HepG2 (cell line): ENCODE data around the gene HOXD1. TPM values are rescaled to one million over a fixed set of nuclear protein-coding genes. Genes with fewer than 3 reads are reported as not detected.

Experiments used
- CAMTA2 ChIP-seq: sonication (generic); formaldehyde crosslinking; IDR thresholded peaks from 2 replicates; pipeline ENCODE4 v1.4.0; 2020; ENCODE audit warnings: mild to moderate bottlenecking, missing genetic modification reagents, borderline replicate concordance
- MED8 ChIP-seq: sonication (generic); formaldehyde crosslinking; IDR thresholded peaks from 2 replicates; pipeline ENCODE4 v1.8.1; 2023; ENCODE audit warnings: mild to moderate bottlenecking, missing genetic modification reagents; ENCODE audit not compliant: insufficient replicate concordance
- NFIC ChIP-seq: IDR thresholded peaks from 2 replicates; pipeline ENCODE4 v1.6.1; 2012; ENCODE audit warnings: mild to moderate bottlenecking, low read length, inconsistent platforms
- PCBP2 ChIP-seq: fragments of 200-400 bp; formaldehyde crosslinking; optimal IDR thresholded peaks from 2 replicates; pipeline ENCODE3; 2018; ENCODE audit warnings: low read length, low read depth; ENCODE audit not compliant: poor library complexity, severe bottlenecking
- PHF5A ChIP-seq: IDR thresholded peaks from one replicate; pipeline ENCODE4 v1.6.1; 2018; ENCODE audit warnings: low read depth, missing genetic modification reagents; ENCODE audit not compliant: unreplicated experiment
- POLR2A ChIP-seq, 2 experiments: IDR thresholded peaks; 2 replicates each; pipeline ENCODE4 v1.6.1; 2011; ENCODE audit warnings: low read depth in 2 of 2, low read length in 2 of 2, mild to moderate bottlenecking in 1 of 2, moderate library complexity in 1 of 2; ENCODE audit not compliant: insufficient read depth in 1 of 2
- POLR2AphosphoS5 ChIP-seq: IDR thresholded peaks from 2 replicates; pipeline ENCODE4 v1.6.1; 2012; ENCODE audit warnings: low read depth, low read length
- RBM22 ChIP-seq: fragments of 200-400 bp; formaldehyde crosslinking; optimal IDR thresholded peaks from 2 replicates; pipeline ENCODE3; 2017; ENCODE audit warnings: mild to moderate bottlenecking, low read length, moderate library complexity
- RFX5 ChIP-seq: IDR thresholded peaks from 2 replicates; pipeline ENCODE4 v1.6.1; 2011; ENCODE audit warnings: low read depth, low read length, improper control_type of control experiment
- SIN3A ChIP-seq: IDR thresholded peaks from 2 replicates; pipeline ENCODE4 v1.6.1; 2011; ENCODE audit warnings: low read depth, mild to moderate bottlenecking, control low read depth, low read length, borderline replicate concordance
- SPEN ChIP-seq: sonication (generic); formaldehyde crosslinking; IDR thresholded peaks from 2 replicates; pipeline ENCODE4 v1.5.1; 2020; ENCODE audit warnings: low read depth, mild to moderate bottlenecking, missing genetic modification reagents
- SRSF1 ChIP-seq: fragments of 200-400 bp; formaldehyde crosslinking; optimal IDR thresholded peaks from 2 replicates; pipeline ENCODE3; 2017; ENCODE audit warnings: mild to moderate bottlenecking, low read depth, low read length, moderate library complexity
- ZBTB7B ChIP-seq: sonication (generic); formaldehyde crosslinking; IDR thresholded peaks from 2 replicates; pipeline ENCODE4 v1.4.0; 2020; ENCODE audit warnings: missing genetic modification reagents
- ZNF253 ChIP-seq: sonication (generic); formaldehyde crosslinking; IDR thresholded peaks from 2 replicates; pipeline ENCODE4 v1.8.0; 2022; ENCODE audit warnings: mild to moderate bottlenecking, missing genetic modification reagents, borderline replicate concordance
- ZNF432 ChIP-seq: sonication (generic); formaldehyde crosslinking; IDR thresholded peaks from 2 replicates; pipeline ENCODE4 v1.5.0; 2020; ENCODE audit warnings: missing genetic modification reagents, mild to moderate bottlenecking, borderline replicate concordance
- ZNF570 ChIP-seq: sonication (generic); formaldehyde crosslinking; IDR thresholded peaks from 2 replicates; pipeline ENCODE4 v1.4.0; 2020; ENCODE audit warnings: mild to moderate bottlenecking, missing genetic modification reagents, borderline replicate concordance
- ZNF577 ChIP-seq: sonication (generic); formaldehyde crosslinking; IDR thresholded peaks from 2 replicates; pipeline ENCODE4 v1.4.0; 2020; ENCODE audit warnings: mild to moderate bottlenecking, low read depth, missing genetic modification reagents, borderline replicate concordance
- polyA plus RNA-seq, 8 experiments: library from polyadenylated mRNA; depleted of rRNA in 3 of 8; stranded (reverse) in 7 of 8; unstranded in 1 of 8; fragments of >200 nt; fragmentation: Illumina TruSeq in 4 of 8; extraction: Trizol in 4 of 8; gene quantifications; 2 replicates each; pipeline versions ENCODE4 v1.2.1 to v1.2.3, GENCODE V29; 2011 to 2016; ENCODE audit warnings: low read depth in 4 of 8, missing spikeins in 1 of 8, mixed read lengths in 1 of 8; ENCODE audit not compliant: insufficient read depth in 1 of 8
- total RNA-seq, 5 experiments: library from RNA; depleted of rRNA; stranded (reverse); fragments of >200 nt; fragmentation: Illumina TruSeq; extraction: Trizol; gene quantifications; 2 replicates each; pipeline ENCODE4 v1.2.3, GENCODE V29; 2016; ENCODE audit warnings: low read depth in 1 of 5
- TF ChIP-seq, protein P1 (sequence below): sonication (generic); formaldehyde crosslinking; IDR thresholded peaks from 2 replicates; pipeline ENCODE4 v1.8.1; 2023; ENCODE audit warnings: mild to moderate bottlenecking, missing genetic modification reagents, borderline replicate concordance
- TF ChIP-seq, protein P2 (sequence below): IDR thresholded peaks from 2 replicates; pipeline ENCODE4 v1.6.1; 2016; ENCODE audit warnings: low read depth
- TF ChIP-seq, protein P3 (sequence below): sonication (generic); formaldehyde crosslinking; IDR thresholded peaks from 2 replicates; pipeline ENCODE4 v1.4.0; 2020; ENCODE audit warnings: missing genetic modification reagents
- TF ChIP-seq, protein P4 (sequence below): sonication (generic); formaldehyde crosslinking; IDR thresholded peaks from 2 replicates; pipeline ENCODE4 v1.9.0; 2021; ENCODE audit warnings: missing genetic modification reagents, mild to moderate bottlenecking, borderline replicate concordance

HOXD1 gene
- total and polyA plus RNA-seq, 2 of the 13 experiments (the other 11 are each of a cell fraction or from before 2014, with no cell fraction given) = 10.0 to 22.3 TPM

DNA sequence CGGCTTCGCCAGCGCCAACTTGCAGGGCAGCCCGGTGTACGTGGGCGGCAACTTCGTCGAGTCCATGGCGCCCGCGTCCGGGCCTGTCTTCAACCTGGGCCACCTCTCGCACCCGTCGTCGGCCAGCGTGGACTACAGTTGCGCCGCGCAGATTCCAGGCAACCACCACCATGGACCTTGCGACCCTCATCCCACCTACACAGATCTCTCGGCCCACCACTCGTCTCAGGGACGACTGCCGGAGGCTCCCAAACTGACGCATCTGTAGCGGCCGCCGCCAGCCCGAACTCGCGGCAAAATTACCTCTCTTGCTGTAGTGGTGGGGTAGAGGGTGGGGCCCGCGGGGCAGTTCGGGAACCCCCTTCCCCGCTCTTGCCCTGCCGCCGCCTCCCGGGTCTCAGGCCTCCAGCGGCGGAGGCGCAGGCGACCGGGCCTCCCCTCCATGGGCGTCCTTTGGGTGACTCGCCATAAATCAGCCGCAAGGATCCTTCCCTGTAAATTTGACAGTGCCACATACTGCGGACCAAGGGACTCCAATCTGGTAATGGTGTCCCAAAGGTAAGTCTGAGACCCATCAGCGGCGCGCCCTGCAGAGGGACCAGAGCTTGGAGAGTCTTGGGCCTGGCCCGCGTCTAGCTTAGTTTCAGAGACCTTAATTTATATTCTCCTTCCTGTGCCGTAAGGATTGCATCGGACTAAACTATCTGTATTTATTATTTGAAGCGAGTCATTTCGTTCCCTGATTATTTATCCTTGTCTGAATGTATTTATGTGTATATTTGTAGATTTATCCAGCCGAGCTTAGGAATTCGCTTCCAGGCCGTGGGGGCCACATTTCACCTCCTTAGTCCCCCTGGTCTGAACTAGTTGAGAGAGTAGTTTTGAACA, 16.2 kb upstream of the HOXD1 start (continued):
- 0 out of 2 replicates have a peak, but pooled peaks have one; percentile 31 for TF ChIP-seq SIN3A
- TF ChIP-seq, protein P1, sequence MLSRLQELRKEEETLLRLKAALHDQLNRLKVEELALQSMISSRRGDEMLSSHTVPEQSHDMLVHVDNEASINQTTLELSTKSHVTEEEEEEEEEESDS (CRISPR knock-in tag) = no peak
- TF ChIP-seq ZNF432 = no peak
- peak; percentile 65; the same call in 1 of the 2 replicates for TF ChIP-seq ZBTB7B (CRISPR knock-in tag)
- TF ChIP-seq, protein P2, sequence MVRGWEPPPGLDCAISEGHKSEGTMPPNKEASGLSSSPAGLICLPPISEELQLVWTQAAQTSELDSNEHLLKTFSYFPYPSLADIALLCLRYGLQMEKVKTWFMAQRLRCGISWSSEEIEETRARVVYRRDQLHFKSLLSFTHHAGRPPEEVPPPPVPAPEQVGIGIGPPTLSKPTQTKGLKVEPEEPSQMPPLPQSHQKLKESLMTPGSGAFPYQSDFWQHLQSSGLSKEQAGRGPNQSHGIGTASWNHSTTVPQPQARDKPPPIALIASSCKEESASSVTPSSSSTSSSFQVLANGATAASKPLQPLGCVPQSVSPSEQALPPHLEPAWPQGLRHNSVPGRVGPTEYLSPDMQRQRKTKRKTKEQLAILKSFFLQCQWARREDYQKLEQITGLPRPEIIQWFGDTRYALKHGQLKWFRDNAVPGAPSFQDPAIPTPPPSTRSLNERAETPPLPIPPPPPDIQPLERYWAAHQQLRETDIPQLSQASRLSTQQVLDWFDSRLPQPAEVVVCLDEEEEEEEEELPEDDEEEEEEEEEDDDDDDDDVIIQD (CRISPR knock-in tag) = no peak
- peak; percentile 96 for TF ChIP-seq RBM22
- TF ChIP-seq PCBP2 = no peak
- TF ChIP-seq SRSF1 = peak; percentile 55
- TF ChIP-seq POLR2A (IDR thresholded peaks at IDR 0.05; ENCODE audit: insufficient read depth in 1 of 2, low read depth in 2 of 2, low read length in 2 of 2) = peak in 1 of 2 experiments; percentile 19; a peak in 1 of 4 replicates
- TF ChIP-seq, protein P3, sequence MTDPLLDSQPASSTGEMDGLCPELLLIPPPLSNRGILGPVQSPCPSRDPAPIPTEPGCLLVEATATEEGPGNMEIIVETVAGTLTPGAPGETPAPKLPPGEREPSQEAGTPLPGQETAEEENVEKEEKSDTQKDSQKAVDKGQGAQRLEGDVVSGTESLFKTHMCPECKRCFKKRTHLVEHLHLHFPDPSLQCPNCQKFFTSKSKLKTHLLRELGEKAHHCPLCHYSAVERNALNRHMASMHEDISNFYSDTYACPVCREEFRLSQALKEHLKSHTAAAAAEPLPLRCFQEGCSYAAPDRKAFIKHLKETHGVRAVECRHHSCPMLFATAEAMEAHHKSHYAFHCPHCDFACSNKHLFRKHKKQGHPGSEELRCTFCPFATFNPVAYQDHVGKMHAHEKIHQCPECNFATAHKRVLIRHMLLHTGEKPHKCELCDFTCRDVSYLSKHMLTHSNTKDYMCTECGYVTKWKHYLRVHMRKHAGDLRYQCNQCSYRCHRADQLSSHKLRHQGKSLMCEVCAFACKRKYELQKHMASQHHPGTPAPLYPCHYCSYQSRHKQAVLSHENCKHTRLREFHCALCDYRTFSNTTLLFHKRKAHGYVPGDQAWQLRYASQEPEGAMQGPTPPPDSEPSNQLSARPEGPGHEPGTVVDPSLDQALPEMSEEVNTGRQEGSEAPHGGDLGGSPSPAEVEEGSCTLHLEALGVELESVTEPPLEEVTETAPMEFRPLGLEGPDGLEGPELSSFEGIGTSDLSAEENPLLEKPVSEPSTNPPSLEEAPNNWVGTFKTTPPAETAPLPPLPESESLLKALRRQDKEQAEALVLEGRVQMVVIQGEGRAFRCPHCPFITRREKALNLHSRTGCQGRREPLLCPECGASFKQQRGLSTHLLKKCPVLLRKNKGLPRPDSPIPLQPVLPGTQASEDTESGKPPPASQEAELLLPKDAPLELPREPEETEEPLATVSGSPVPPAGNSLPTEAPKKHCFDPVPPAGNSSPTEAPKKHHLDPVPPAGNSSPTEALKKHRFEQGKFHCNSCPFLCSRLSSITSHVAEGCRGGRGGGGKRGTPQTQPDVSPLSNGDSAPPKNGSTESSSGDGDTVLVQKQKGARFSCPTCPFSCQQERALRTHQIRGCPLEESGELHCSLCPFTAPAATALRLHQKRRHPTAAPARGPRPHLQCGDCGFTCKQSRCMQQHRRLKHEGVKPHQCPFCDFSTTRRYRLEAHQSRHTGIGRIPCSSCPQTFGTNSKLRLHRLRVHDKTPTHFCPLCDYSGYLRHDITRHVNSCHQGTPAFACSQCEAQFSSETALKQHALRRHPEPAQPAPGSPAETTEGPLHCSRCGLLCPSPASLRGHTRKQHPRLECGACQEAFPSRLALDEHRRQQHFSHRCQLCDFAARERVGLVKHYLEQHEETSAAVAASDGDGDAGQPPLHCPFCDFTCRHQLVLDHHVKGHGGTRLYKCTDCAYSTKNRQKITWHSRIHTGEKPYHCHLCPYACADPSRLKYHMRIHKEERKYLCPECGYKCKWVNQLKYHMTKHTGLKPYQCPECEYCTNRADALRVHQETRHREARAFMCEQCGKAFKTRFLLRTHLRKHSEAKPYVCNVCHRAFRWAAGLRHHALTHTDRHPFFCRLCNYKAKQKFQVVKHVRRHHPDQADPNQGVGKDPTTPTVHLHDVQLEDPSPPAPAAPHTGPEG (CRISPR knock-in tag) = no peak
- peak; percentile 31; the same call in 1 of the 2 replicates for TF ChIP-seq SPEN (CRISPR knock-in tag)
- peak; percentile 31; the same call in 1 of the 2 replicates for TF ChIP-seq POLR2AphosphoS5
- no peak for TF ChIP-seq ZNF253 (CRISPR knock-in tag)
- TF ChIP-seq, protein P4, sequence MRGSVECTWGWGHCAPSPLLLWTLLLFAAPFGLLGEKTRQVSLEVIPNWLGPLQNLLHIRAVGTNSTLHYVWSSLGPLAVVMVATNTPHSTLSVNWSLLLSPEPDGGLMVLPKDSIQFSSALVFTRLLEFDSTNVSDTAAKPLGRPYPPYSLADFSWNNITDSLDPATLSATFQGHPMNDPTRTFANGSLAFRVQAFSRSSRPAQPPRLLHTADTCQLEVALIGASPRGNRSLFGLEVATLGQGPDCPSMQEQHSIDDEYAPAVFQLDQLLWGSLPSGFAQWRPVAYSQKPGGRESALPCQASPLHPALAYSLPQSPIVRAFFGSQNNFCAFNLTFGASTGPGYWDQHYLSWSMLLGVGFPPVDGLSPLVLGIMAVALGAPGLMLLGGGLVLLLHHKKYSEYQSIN = no peak
- no peak for TF ChIP-seq PHF5A (CRISPR knock-in tag)
- no peak for TF ChIP-seq ZNF577
- TF ChIP-seq CAMTA2 (CRISPR knock-in tag) = no peak
- TF ChIP-seq NFIC = no peak
- TF ChIP-seq ZNF570 = no peak
- no peak for TF ChIP-seq RFX5
- TF ChIP-seq MED8 (CRISPR knock-in tag) = peak; percentile 34
